GM21786 (cell line): ENCODE measurements around the gene PSMD3.

ENCODE experiments used
- ATAC-seq: cut with Tn5 transposase; IDR thresholded peaks from one replicate; pipeline ENCODE4 v1.9.1; 2021; ENCODE audit not compliant: unreplicated experiment

Gene PSMD3

GRCh38 chr17:39955726-39956225 is 24.8 kb upstream of the PSMD3 start:
- no peak for ATAC-seq

GRCh38 chr17:39960524-39961041 is 20.0 kb upstream of the PSMD3 start:
- ATAC-seq: no peak

- ATAC-seq: no peak
These were observed 17.9 kb upstream of the PSMD3 start, which contains the start of gene GSDMA for GRCh38 chr17:39962642-39963220. GSDMA (plus strand) TSS chr17:39963004; CDS start chr17:39965688, 2,684 bp downstream.

GRCh38 chr17:39963829-39964228 is 16.8 kb upstream of the PSMD3 start:
- ATAC-seq: no peak

- no peak for ATAC-seq
These were observed 15.4 kb upstream of the PSMD3 start for GRCh38 chr17:39965017-39965699.

GRCh38 chr17:39966771-39967170 is 13.8 kb upstream of the PSMD3 start:
- no peak for ATAC-seq

GRCh38 chr17:39968761-39969160 is 11.8 kb upstream of the PSMD3 start:
- no peak for ATAC-seq

GRCh38 chr17:39969375-39969774 is 11.2 kb upstream of the PSMD3 start:
- ATAC-seq: no peak

- no peak for ATAC-seq
These were observed 10.4 kb upstream of the PSMD3 start for GRCh38 chr17:39970157-39970692.

GRCh38 chr17:39971076-39971603 is 9.5 kb upstream of the PSMD3 start:
- ATAC-seq: no peak

- no peak for ATAC-seq
These were observed 8.3 kb upstream of the PSMD3 start for GRCh38 chr17:39972271-39972670.

GRCh38 chr17:39973496-39973895 is 7.1 kb upstream of the PSMD3 start:
- ATAC-seq: no peak

GRCh38 chr17:39974433-39974832 is 6.2 kb upstream of the PSMD3 start:
- no peak for ATAC-seq

- no peak for ATAC-seq
These were observed 4.8 kb upstream of the PSMD3 start for GRCh38 chr17:39975801-39976200.

GRCh38 chr17:39979016-39979670 is 1.5 kb upstream of the PSMD3 start:
- no peak for ATAC-seq

- no peak for ATAC-seq
These were observed 685 bp upstream of the PSMD3 start for GRCh38 chr17:39979893-39980350.

- no peak for ATAC-seq
These were observed 667 bp downstream of the PSMD3 start for GRCh38 chr17:39981207-39981741.

- no peak for ATAC-seq
These were observed 1.3 kb downstream of the PSMD3 start for GRCh38 chr17:39981766-39982375.

GRCh38 chr17:39988206-39988810 is 7.7 kb downstream of the PSMD3 start:
- ATAC-seq: no peak

GRCh38 chr17:39994448-39994847 is 13.8 kb downstream of the PSMD3 start:
- no peak for ATAC-seq
